Ishikawa (cell line): ENCODE results near the gene HOXA10.

Experiments used
- CEBPB ChIP-seq: IDR thresholded peaks from 2 replicates; pipeline ENCODE4 v1.6.1; 2012
- CREB1 ChIP-seq: IDR thresholded peaks from 2 replicates; pipeline ENCODE4 v1.6.1; 2012; ENCODE audit warnings: low read depth
- EGR1 ChIP-seq: IDR thresholded peaks from 2 replicates; pipeline ENCODE4 v1.6.1; 2012
- EP300 ChIP-seq: IDR thresholded peaks from 2 replicates; pipeline ENCODE4 v1.6.1; 2012; ENCODE audit warnings: borderline replicate concordance
- FOXM1 ChIP-seq: IDR thresholded peaks from 2 replicates; pipeline ENCODE4 v1.6.1; 2012; ENCODE audit warnings: low read depth, borderline replicate concordance
- NFIC ChIP-seq: IDR thresholded peaks from 2 replicates; pipeline ENCODE4 v1.6.1; 2012
- RAD21 ChIP-seq: IDR thresholded peaks from 2 replicates; pipeline ENCODE4 v1.6.1; 2012; ENCODE audit warnings: low read depth
- TAF1 ChIP-seq: IDR thresholded peaks from 2 replicates; pipeline ENCODE4 v1.6.1; 2012; ENCODE audit warnings: low read depth, mild to moderate bottlenecking
- TCF12 ChIP-seq: IDR thresholded peaks from 2 replicates; pipeline ENCODE4 v1.6.1; 2012; ENCODE audit warnings: low read depth
- TEAD4 ChIP-seq: IDR thresholded peaks from 2 replicates; pipeline ENCODE4 v1.6.1; 2012
- YY1 ChIP-seq: IDR thresholded peaks from 2 replicates; pipeline ENCODE4 v1.6.1; 2012; ENCODE audit warnings: low read depth
- ZBTB7A ChIP-seq: IDR thresholded peaks from 2 replicates; pipeline ENCODE4 v1.6.1; 2012; ENCODE audit warnings: low read depth
- TF ChIP-seq, protein P1 (sequence below): IDR thresholded peaks from 2 replicates; pipeline ENCODE4 v1.6.1; 2012
- TF ChIP-seq, protein P2 (sequence below): IDR thresholded peaks from 2 replicates; pipeline ENCODE4 v1.6.1; 2012
- TF ChIP-seq, protein P3 (sequence below): IDR thresholded peaks from 2 replicates; pipeline ENCODE4 v1.6.1; 2012; ENCODE audit warnings: low read depth, mild to moderate bottlenecking

HOXA10 gene

DNA sequence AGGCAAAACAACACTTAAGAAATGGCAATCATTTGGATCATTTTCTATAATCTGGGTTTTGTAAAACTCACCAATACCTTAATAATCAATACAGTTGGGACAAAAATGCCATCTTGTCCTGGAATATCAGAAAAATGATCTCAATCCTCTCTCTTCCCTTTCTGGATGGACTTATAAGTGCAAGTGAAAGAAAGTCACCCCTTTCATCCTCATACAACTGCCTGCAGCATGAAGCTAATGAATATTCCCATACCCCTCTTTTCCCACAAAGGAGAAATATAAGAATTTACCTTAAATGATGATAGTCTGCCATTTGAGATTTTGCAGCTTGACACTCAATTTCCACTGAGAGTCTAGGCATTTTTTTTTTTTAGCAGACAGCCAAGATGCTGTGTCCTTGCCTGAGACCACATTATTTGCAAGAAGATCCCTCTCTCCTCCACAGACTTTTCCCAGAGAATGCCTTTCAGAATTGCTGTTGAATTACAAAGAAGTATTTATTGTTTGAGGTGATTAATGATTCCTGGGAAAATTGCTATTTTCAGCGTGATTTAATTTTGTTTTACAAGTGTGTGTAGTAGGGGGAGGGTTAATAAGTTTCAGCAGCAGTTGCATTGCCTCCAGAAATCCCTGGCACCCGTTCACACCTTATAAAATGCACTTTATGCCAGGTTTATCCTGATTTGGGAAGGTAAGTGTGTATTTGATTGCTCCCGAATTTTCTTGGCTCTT is 47.4 kb downstream of the HOXA10 start:
- TF ChIP-seq CREB1 (no peak), RAD21 (no peak), CEBPB (no peak), NFIC (no peak), EP300 (no peak), TEAD4 (no peak), TCF12 (no peak), ZBTB7A (no peak), TAF1 (no peak), EGR1 (no peak)
- TF ChIP-seq, protein P1, sequence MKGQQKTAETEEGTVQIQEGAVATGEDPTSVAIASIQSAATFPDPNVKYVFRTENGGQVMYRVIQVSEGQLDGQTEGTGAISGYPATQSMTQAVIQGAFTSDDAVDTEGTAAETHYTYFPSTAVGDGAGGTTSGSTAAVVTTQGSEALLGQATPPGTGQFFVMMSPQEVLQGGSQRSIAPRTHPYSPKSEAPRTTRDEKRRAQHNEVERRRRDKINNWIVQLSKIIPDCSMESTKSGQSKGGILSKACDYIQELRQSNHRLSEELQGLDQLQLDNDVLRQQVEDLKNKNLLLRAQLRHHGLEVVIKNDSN: no peak
- TF ChIP-seq, protein P2, sequence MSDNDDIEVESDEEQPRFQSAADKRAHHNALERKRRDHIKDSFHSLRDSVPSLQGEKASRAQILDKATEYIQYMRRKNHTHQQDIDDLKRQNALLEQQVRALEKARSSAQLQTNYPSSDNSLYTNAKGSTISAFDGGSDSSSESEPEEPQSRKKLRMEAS: no peak
- TF ChIP-seq, protein P3, sequence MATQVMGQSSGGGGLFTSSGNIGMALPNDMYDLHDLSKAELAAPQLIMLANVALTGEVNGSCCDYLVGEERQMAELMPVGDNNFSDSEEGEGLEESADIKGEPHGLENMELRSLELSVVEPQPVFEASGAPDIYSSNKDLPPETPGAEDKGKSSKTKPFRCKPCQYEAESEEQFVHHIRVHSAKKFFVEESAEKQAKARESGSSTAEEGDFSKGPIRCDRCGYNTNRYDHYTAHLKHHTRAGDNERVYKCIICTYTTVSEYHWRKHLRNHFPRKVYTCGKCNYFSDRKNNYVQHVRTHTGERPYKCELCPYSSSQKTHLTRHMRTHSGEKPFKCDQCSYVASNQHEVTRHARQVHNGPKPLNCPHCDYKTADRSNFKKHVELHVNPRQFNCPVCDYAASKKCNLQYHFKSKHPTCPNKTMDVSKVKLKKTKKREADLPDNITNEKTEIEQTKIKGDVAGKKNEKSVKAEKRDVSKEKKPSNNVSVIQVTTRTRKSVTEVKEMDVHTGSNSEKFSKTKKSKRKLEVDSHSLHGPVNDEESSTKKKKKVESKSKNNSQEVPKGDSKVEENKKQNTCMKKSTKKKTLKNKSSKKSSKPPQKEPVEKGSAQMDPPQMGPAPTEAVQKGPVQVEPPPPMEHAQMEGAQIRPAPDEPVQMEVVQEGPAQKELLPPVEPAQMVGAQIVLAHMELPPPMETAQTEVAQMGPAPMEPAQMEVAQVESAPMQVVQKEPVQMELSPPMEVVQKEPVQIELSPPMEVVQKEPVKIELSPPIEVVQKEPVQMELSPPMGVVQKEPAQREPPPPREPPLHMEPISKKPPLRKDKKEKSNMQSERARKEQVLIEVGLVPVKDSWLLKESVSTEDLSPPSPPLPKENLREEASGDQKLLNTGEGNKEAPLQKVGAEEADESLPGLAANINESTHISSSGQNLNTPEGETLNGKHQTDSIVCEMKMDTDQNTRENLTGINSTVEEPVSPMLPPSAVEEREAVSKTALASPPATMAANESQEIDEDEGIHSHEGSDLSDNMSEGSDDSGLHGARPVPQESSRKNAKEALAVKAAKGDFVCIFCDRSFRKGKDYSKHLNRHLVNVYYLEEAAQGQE: no peak

DNA sequence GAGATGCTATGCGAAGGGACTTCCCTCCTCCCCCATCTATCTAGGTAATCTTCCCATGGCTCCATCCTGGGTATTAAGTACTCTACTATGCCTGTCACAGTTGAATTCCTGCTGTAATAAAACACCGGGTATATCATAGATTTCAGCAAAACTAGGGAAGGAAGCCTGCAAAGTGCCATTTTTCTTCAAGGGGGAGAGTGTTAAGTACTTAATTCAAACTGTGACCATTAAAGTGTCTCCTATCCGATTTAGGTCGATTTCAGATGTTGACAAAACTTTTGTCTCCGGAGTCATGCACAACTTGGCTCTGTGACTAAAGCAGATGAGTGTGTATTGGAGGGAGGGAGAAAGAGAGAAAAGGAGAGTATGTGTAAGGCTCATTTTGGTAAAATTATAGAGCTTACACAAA is 48.1 kb downstream of the HOXA10 start:
- TF ChIP-seq ZBTB7A: no peak
- no peak for TF ChIP-seq TCF12
- no peak for TF ChIP-seq TAF1
- no peak for TF ChIP-seq CREB1
- TF ChIP-seq, protein P2: no peak
- no peak for TF ChIP-seq RAD21
- TF ChIP-seq YY1: no peak
- no peak for TF ChIP-seq EGR1
- no peak for TF ChIP-seq NFIC
- TF ChIP-seq, protein P3: no peak
- TF ChIP-seq EP300: no peak
- TF ChIP-seq, protein P1: no peak
- no peak for TF ChIP-seq FOXM1

DNA sequence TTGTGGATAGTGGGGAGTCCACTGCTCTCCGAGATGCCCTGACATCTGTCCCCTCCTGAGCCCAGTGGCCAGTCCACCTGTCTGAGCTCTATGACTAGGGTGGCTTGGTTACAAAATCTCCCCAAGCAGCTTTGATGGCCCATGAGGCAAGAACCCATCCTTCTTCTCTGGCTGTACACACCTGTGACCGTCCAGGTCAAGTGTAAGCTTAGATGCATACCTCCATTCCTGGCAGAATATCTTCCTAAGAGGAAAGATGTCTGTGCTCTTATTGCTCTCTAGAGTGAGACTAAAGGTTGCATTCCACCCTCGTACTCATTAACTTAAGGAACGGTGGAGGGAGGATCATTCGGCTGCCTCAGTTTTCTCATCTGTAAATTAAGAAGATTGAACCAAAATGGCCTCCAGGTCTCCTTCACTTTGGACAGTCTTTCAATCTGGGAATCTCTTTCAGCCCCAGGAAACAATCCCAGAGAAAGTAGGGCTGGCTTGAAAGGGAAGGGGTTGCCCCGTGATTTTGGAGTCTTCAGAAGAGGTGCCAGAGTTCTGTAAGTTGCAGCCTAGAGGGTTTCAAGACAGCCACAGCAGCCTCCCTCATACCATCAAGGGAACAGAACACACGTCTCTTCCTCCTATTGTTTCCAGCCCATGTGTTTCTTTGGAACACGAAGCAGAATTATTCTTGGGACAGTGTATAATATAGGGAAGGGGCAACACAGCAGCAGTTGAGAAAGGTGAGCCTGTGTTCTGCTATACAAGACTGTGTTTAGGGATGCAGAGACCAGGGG is 49.0 kb downstream of the HOXA10 start:
- no peak for TF ChIP-seq CREB1
- TF ChIP-seq, protein P1: no peak
- no peak for TF ChIP-seq CEBPB
- no peak for TF ChIP-seq FOXM1
- no peak for TF ChIP-seq TAF1
- TF ChIP-seq EP300: no peak
- TF ChIP-seq RAD21: no peak
- TF ChIP-seq, protein P2: no peak
- TF ChIP-seq TEAD4: no peak
- TF ChIP-seq, protein P3: no peak
- no peak for TF ChIP-seq YY1
- TF ChIP-seq NFIC: no peak
- no peak for TF ChIP-seq TCF12
- no peak for TF ChIP-seq EGR1
- no peak for TF ChIP-seq ZBTB7A
